ENCODE results near the gene BMP10. TPM values are rescaled to one million over a fixed set of nuclear protein-coding genes. Genes with fewer than 3 reads are reported as not detected.

BMP10 gene
- polyA plus RNA-seq, 3 donors, result not detected

DNA sequence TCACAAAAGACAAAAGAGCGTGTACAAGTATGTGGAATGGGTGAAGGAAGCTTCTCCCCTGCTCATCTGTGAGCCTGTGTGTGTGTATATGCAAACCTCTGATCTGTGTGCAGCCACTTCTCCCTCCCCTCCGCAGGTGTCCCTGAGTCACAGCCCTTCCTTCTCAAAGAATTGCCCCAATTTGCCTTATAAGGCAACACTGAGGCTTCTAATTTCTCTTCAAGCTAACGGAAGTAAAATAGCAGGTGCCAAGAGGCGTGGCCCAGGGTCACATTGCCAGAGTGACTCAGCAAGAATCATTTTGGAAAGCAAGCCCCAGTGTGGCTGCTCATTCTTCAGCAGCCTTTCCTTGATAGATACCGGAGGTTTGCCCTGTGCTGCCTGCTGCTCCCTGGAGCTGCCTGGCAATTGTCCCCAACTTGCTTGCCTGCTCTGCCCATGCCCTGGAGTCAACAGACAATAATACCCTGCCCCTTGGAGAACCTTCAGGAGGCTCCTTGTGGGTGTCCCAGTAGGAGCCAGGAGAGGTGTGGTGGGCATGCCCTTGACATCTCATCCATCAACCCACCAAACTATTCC, 37.3 kb upstream of the BMP10 start:
- Histone ChIP-seq H3K36me3 (replicated peaks in 1 of 2; ENCODE audit: control insufficient read depth in 1 of 2, insufficient read depth in 2 of 2, low read length in 2 of 2) (no peaks in the 10 kb centered on the region), H2AFZ (ENCODE audit: insufficient read depth, low read depth, low read length, poor library complexity, severe bottlenecking) (peak overlapping the region; percentile 21), H3K79me2 (ENCODE audit: insufficient read depth, low read length) (no peaks in the 10 kb centered on the region), H3K4me2 (replicated peaks; ENCODE audit: extremely low read depth, low read length, poor library complexity, severe bottlenecking) (peak overlapping the region; percentile 8), H3K27me3 (ENCODE audit: control insufficient read depth in 2 of 2, insufficient read depth in 2 of 2, low read length in 2 of 2) (no peaks in the 10 kb centered on the region), H3K4me3 (replicated peaks in 1 of 3; ENCODE audit: low read depth in 2 of 3, low read length in 3 of 3) (no peak overlapping the region), H3K9me3 (replicated peaks in 1 of 2; ENCODE audit: control insufficient read depth in 1 of 2, insufficient read depth in 1 of 2, low read length in 2 of 2) (no peaks in the 10 kb centered on the region), H3K27ac (ENCODE audit: low read depth in 1 of 2, low read length in 2 of 2) (peak overlapping the region; percentile 14 to 29), H3K9ac (ENCODE audit: insufficient read depth, low read length, poor library complexity, severe bottlenecking) (no peak overlapping the region), H4K20me1 (ENCODE audit: insufficient read depth, low read length) (no peaks in the 10 kb centered on the region), H3K4me1 (ENCODE audit: control insufficient read depth in 1 of 2, insufficient read depth in 2 of 2, low read length in 2 of 2) (peaks cover 28 to 31% of the 10 kb centered on the region in 2 donors)
- intact Hi-C loops (cut with micrococcal nuclease), result loop anchor here in 1 of 2 donors (5.0 to 10.0 kb wide), 4 partner anchors 71 to 441 kb away; partner anchors contain the start of genes APLF and FBXO48
- TF ChIP-seq, protein P1, sequence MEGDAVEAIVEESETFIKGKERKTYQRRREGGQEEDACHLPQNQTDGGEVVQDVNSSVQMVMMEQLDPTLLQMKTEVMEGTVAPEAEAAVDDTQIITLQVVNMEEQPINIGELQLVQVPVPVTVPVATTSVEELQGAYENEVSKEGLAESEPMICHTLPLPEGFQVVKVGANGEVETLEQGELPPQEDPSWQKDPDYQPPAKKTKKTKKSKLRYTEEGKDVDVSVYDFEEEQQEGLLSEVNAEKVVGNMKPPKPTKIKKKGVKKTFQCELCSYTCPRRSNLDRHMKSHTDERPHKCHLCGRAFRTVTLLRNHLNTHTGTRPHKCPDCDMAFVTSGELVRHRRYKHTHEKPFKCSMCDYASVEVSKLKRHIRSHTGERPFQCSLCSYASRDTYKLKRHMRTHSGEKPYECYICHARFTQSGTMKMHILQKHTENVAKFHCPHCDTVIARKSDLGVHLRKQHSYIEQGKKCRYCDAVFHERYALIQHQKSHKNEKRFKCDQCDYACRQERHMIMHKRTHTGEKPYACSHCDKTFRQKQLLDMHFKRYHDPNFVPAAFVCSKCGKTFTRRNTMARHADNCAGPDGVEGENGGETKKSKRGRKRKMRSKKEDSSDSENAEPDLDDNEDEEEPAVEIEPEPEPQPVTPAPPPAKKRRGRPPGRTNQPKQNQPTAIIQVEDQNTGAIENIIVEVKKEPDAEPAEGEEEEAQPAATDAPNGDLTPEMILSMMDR (IDR thresholded peaks at IDR 0.05), result no peak
- Mint-ChIP-seq H3K27ac (peak overlapping the region in 6 of 7 donors; percentile 40 to 83 (median 75)), H3K27me3 (ENCODE audit: low read depth in 3 of 3) (peaks cover 0 to 2% (median 0%) of the 10 kb centered on the region in 3 donors), H3K4me3 (peak overlapping the region in 1 of 2 donors; percentile 70), H3K4me1 (peaks cover 21% of the 10 kb centered on the region), H3K36me3 (no peaks in the 10 kb centered on the region), H3K9me3 (peaks cover 0 to 2% (median 0%) of the 10 kb centered on the region in 7 donors)
- 0% methylated on average over 4 of the region's 5 CpGs for WGBS (ENCODE audit: insufficient coverage)
- peak; percentile 59 to 74 (median 67) for DNase-seq

DNA sequence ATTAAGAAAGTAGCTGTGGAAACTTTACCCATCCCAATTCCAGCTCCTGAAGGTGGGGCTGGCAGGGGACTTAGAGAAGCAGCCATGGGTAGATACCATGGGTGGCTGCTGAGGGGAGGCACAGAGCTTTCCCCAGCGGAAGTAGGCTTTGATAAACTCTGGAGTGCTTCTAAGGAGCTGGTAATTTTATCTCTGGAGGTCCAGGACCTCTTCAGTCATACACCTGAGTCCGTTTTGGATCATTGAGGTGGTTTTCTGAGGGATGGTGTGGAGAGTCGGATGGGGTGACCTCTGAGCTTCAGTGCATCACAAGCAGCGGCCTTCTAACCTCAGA, 36.7 kb upstream of the BMP10 start:
- Histone ChIP-seq H3K27me3 (ENCODE audit: control insufficient read depth in 2 of 2, insufficient read depth in 2 of 2, low read length in 2 of 2) (no peaks in the 10 kb centered on the region), H3K79me2 (ENCODE audit: insufficient read depth, low read length) (no peaks in the 10 kb centered on the region), H3K4me1 (ENCODE audit: control insufficient read depth in 1 of 2, insufficient read depth in 2 of 2, low read length in 2 of 2) (peaks cover 25 to 28% of the 10 kb centered on the region in 2 donors), H3K4me2 (replicated peaks; ENCODE audit: extremely low read depth, low read length, poor library complexity, severe bottlenecking) (no peak overlapping the region), H3K36me3 (replicated peaks in 1 of 2; ENCODE audit: control insufficient read depth in 1 of 2, insufficient read depth in 2 of 2, low read length in 2 of 2) (no peaks in the 10 kb centered on the region), H3K9ac (ENCODE audit: insufficient read depth, low read length, poor library complexity, severe bottlenecking) (no peak overlapping the region), H4K20me1 (ENCODE audit: insufficient read depth, low read length) (no peaks in the 10 kb centered on the region), H3K9me3 (replicated peaks in 1 of 2; ENCODE audit: control insufficient read depth in 1 of 2, insufficient read depth in 1 of 2, low read length in 2 of 2) (no peaks in the 10 kb centered on the region), H2AFZ (ENCODE audit: insufficient read depth, low read depth, low read length, poor library complexity, severe bottlenecking) (peak overlapping the region; percentile 21), H3K4me3 (replicated peaks in 1 of 3; ENCODE audit: low read depth in 2 of 3, low read length in 3 of 3) (no peak overlapping the region), H3K27ac (ENCODE audit: low read depth in 1 of 2, low read length in 2 of 2) (no peak overlapping the region)
- intact Hi-C loops (cut with micrococcal nuclease), result loop anchor here in 1 of 2 donors (5.0 to 10.0 kb wide), 4 partner anchors 71 to 441 kb away; partner anchors contain the start of genes APLF and FBXO48
- Mint-ChIP-seq H3K27ac (peak overlapping the region in 3 of 7 donors; percentile 5 to 80 (median 34)), H3K9me3 (peaks cover 0 to 2% (median 0%) of the 10 kb centered on the region in 7 donors), H3K4me3 (peak overlapping the region in 1 of 2 donors; percentile 70), H3K27me3 (ENCODE audit: low read depth in 3 of 3) (peaks cover 0 to 2% (median 0%) of the 10 kb centered on the region in 3 donors), H3K36me3 (no peaks in the 10 kb centered on the region), H3K4me1 (peaks cover 21% of the 10 kb centered on the region)
- DNase-seq, result no peak
- TF ChIP-seq, protein P1 (IDR thresholded peaks at IDR 0.05), result no peak
- 100% methylated on average over 1 of the region's 4 CpGs for WGBS (ENCODE audit: insufficient coverage)

All from CD14-positive monocyte (primary cell).